GM12891 (cell line): ENCODE data around the gene PDE4A.

ENCODE experiments used
- POLR2A ChIP-seq: IDR thresholded peaks from 2 replicates; pipeline ENCODE4 v1.6.1; 2011; ENCODE audit warnings: low read depth, low read length, control low read depth
- POLR2AphosphoS5 ChIP-seq: IDR thresholded peaks from 2 replicates; pipeline ENCODE4 v1.6.1; 2011; ENCODE audit warnings: low read depth, low read length, control low read depth

- TF ChIP-seq POLR2AphosphoS5 (no peak), POLR2A (no peak)
These were observed 7.9 kb upstream of the PDE4A start for GRCh38 chr19:10412257-10412977.
